Hepatocyte (in vitro differentiated cells): ENCODE data around the gene PARG.
"Not testable (repeated sequence)": the region's sequence is repeated elsewhere in the genome, so short reads cannot be mapped to it uniquely, and the experiment has no call there.

Experiments used
- CTCF ChIP-seq: fragments of 200-600 bp; sonication (generic); IDR thresholded peaks from 2 replicates; pipeline ENCODE4 v1.5.1; 2016; ENCODE audit warnings: antibody characterized with exemption, mild to moderate bottlenecking; ENCODE audit not compliant: poor library complexity
- EZH2 ChIP-seq: fragments of 200-600 bp; sonication (generic); IDR thresholded peaks from 2 replicates; pipeline ENCODE4 v1.6.1; 2016; ENCODE audit warnings: antibody characterized with exemption, mild to moderate bottlenecking, borderline replicate concordance

DNA sequence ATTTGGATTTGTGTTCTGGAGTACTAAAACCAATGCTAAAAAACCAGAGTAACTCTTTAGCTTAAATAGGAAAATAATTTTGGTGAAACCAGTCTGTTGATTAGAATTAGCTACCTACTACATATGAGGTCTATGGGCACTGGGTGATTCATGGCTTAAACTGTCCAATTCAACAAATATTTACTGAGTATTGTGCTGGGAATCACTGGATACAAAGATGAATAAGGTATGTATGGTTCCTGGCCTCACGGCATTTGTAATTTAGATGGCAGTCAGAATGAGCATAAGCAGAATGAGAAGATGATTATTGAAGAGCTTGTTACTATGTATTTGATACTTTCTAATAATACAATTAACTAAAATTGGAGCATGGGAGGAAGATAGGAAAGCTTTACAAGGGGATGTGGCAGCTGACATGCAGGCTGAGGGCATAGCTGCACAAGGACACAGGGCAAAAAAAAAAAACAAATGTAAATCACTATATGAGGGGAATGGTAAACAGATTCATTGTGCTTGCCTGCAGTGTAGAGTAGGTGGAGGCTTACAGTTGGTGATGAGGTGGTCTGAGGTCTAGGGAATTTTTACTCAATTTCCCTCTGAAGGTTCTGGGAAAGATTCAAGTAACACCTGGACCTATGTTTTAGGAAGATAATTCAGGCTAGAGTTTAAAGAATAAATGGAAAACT, 83.0 kb downstream of the PARG start:
- not testable (repeated sequence) for TF ChIP-seq CTCF, EZH2
